Loucy (cell line): ENCODE data around the gene KLHL12.

Source experiments
- H2AFZ ChIP-seq: fragments of 200-600 bp; sonication (generic); 2 replicates; pipeline ENCODE4 v1.6.0; 2016; ENCODE audit warnings: antibody characterized with exemption, mild to moderate bottlenecking, low read length, moderate library complexity
- H3F3A ChIP-seq: fragments of 200-600 bp; 2 replicates; pipeline ENCODE4 v1.6.0; 2016; ENCODE audit warnings: antibody characterized with exemption, low read depth, mild to moderate bottlenecking
- H3K27me3 ChIP-seq: fragments of 200-600 bp; sonication (generic); 2 replicates; pipeline ENCODE4 v1.6.1; 2014; ENCODE audit warnings: low read length, mild to moderate bottlenecking; ENCODE audit not compliant: insufficient read depth, poor library complexity, severe bottlenecking
- H3K36me3 ChIP-seq: fragments of 200-600 bp; sonication (generic); 2 replicates; pipeline ENCODE4 v1.6.1; 2016; ENCODE audit warnings: low read length; ENCODE audit not compliant: insufficient read depth
- H3K4me1 ChIP-seq: fragments of 200-600 bp; sonication (generic); 2 replicates; pipeline ENCODE4 v1.5.1; 2014; ENCODE audit warnings: low read length, mild to moderate bottlenecking; ENCODE audit not compliant: insufficient read depth, poor library complexity, severe bottlenecking
- H3K4me2 ChIP-seq: fragments of 200-600 bp; sonication (generic); 2 replicates; pipeline ENCODE4 v1.6.0; 2014; ENCODE audit warnings: antibody characterized with exemption, low read length, low read depth, mild to moderate bottlenecking; ENCODE audit not compliant: poor library complexity, severe bottlenecking
- H3K4me3 ChIP-seq: fragments of 200-600 bp; sonication (generic); 2 replicates; pipeline ENCODE4 v1.5.1; 2014; ENCODE audit warnings: low read length, mild to moderate bottlenecking, mixed read lengths; ENCODE audit not compliant: poor library complexity, severe bottlenecking
- H3K79me2 ChIP-seq: fragments of 200-600 bp; sonication (generic); 2 replicates; pipeline ENCODE4 v1.6.1; 2014; ENCODE audit warnings: low read length; ENCODE audit not compliant: insufficient read depth
- H3K9ac ChIP-seq: fragments of 200-600 bp; sonication (generic); 2 replicates; pipeline ENCODE4 v1.6.0; 2014; ENCODE audit warnings: mild to moderate bottlenecking, low read depth, low read length, moderate library complexity; ENCODE audit not compliant: poor library complexity, severe bottlenecking
- H3K9me2 ChIP-seq: fragments of 200-600 bp; sonication (generic); replicated peaks from 2 replicates; pipeline ENCODE4 v1.6.1; 2016; ENCODE audit warnings: low read depth, low read length, mixed read lengths
- H3K9me3 ChIP-seq: fragments of 200-600 bp; sonication (generic); 2 replicates; pipeline ENCODE4 v1.6.1; 2014; ENCODE audit warnings: mild to moderate bottlenecking, antibody characterized with exemption, low read length, low read depth; ENCODE audit not compliant: insufficient read depth
- H4K20me1 ChIP-seq: fragments of 200-600 bp; sonication (generic); 2 replicates; pipeline ENCODE4 v1.6.0; 2014; ENCODE audit warnings: antibody characterized with exemption, low read length, mild to moderate bottlenecking; ENCODE audit not compliant: insufficient read depth, poor library complexity, severe bottlenecking
- CTCF ChIP-seq: fragments of 200-600 bp; sonication (generic); conservative IDR thresholded peaks from 2 replicates; pipeline ENCODE4 v1.5.1; 2014; ENCODE audit warnings: mild to moderate bottlenecking, antibody characterized with exemption, low read length
- EZH2phosphoT487 ChIP-seq: fragments of 200-600 bp; IDR thresholded peaks from 2 replicates; pipeline ENCODE4 v1.6.1; 2018; ENCODE audit warnings: antibody characterized with exemption, mild to moderate bottlenecking, moderate library complexity, borderline replicate concordance

KLHL12 gene

GRCh38 chr1:202873026-202873425, 54.0 kb downstream of the KLHL12 start:
- no peak for TF ChIP-seq EZH2phosphoT487
- no peak for TF ChIP-seq CTCF

GRCh38 chr1:202871367-202871766, 55.7 kb downstream of the KLHL12 start:
- TF ChIP-seq CTCF (no peak), EZH2phosphoT487 (no peak)
- no peaks in the 10 kb centered on the region for H3K79me2 ChIP-seq
- no peak overlapping the region for H3K4me3 ChIP-seq
- H3F3A ChIP-seq, result no peaks in the 10 kb centered on the region
- no peak overlapping the region for H2AFZ ChIP-seq
- no peaks in the 10 kb centered on the region for H3K27me3 ChIP-seq
- H3K9me3 ChIP-seq, result no peaks in the 10 kb centered on the region
- H3K9ac ChIP-seq, result no peak overlapping the region
- no peaks in the 10 kb centered on the region for H3K36me3 ChIP-seq
- no peaks in the 10 kb centered on the region for H3K9me2 ChIP-seq
- H3K4me1 ChIP-seq, result no peaks in the 10 kb centered on the region
- H4K20me1 ChIP-seq, result no peaks in the 10 kb centered on the region
- no peak overlapping the region for H3K4me2 ChIP-seq

More at GRCh38 chr1:202873026-202873425, 54.0 kb downstream of the KLHL12 start:
- H4K20me1 ChIP-seq, result no peaks in the 10 kb centered on the region
- H3K4me1 ChIP-seq, result no peaks in the 10 kb centered on the region
- H3K79me2 ChIP-seq, result no peaks in the 10 kb centered on the region
- no peak overlapping the region for H3K4me3 ChIP-seq
- H3K9ac ChIP-seq, result no peak overlapping the region
- no peak overlapping the region for H3K4me2 ChIP-seq
- no peaks in the 10 kb centered on the region for H3K9me3 ChIP-seq
- H2AFZ ChIP-seq, result no peak overlapping the region
- H3F3A ChIP-seq, result no peaks in the 10 kb centered on the region
- H3K27me3 ChIP-seq, result no peaks in the 10 kb centered on the region
- no peaks in the 10 kb centered on the region for H3K36me3 ChIP-seq
- H3K9me2 ChIP-seq, result no peaks in the 10 kb centered on the region

- no peaks in the 10 kb centered on the region for H4K20me1 ChIP-seq
- H3K36me3 ChIP-seq, result no peaks in the 10 kb centered on the region
- no peaks in the 10 kb centered on the region for H3K9me3 ChIP-seq
- no peaks in the 10 kb centered on the region for H3K9me2 ChIP-seq
- no peaks in the 10 kb centered on the region for H3K27me3 ChIP-seq
- no peaks in the 10 kb centered on the region for H3F3A ChIP-seq
- H3K4me2 ChIP-seq, result no peak overlapping the region
- no peak overlapping the region for H2AFZ ChIP-seq
- H3K4me3 ChIP-seq, result no peak overlapping the region
- TF ChIP-seq CTCF (no peak), EZH2phosphoT487 (no peak)
- no peak overlapping the region for H3K9ac ChIP-seq
- H3K4me1 ChIP-seq, result no peaks in the 10 kb centered on the region
- no peaks in the 10 kb centered on the region for H3K79me2 ChIP-seq
Observed at GRCh38 chr1:202862679-202863560, 64.1 kb downstream of the KLHL12 start.
